Liver (tissue), 9 donors: Measurements from ENCODE around the gene PDE3B. TPM values are rescaled to one million over a fixed set of nuclear protein-coding genes. Genes with fewer than 3 reads are reported as not detected.

Experiments
- DNase-seq: peaks from one replicate; pipeline ENCODE4 v3.0.0-alpha.2; 2017; ENCODE audit warnings: low spot score
- H3K27ac ChIP-seq, 2 donors: one replicate each; pipeline ENCODE4 v1.7.0; 2013; ENCODE audit warnings: inconsistent platforms in 2 of 2, low read length in 2 of 2, control low read depth in 1 of 2, low read depth in 1 of 2, mild to moderate bottlenecking in 1 of 2
- H3K27me3 ChIP-seq, 4 donors: one replicate each; pipeline versions ENCODE4 v1.6.1 to v1.7.0; 2013; ENCODE audit warnings: low read length in 3 of 4, inconsistent platforms in 1 of 4, mild to moderate bottlenecking in 1 of 4, moderate library complexity in 1 of 4; ENCODE audit not compliant: control insufficient read depth in 4 of 4, insufficient read depth in 4 of 4
- H3K36me3 ChIP-seq, 4 donors: one replicate each; pipeline versions ENCODE4 v1.6.1 to v1.7.0; 2013; ENCODE audit warnings: low read length in 3 of 4, mild to moderate bottlenecking in 3 of 4, low read depth in 1 of 4, moderate library complexity in 1 of 4; ENCODE audit not compliant: control insufficient read depth in 4 of 4, insufficient read depth in 3 of 4
- H3K4me1 ChIP-seq, 4 donors: one replicate each; pipeline versions ENCODE4 v1.6.1 to v1.7.0; 2013; ENCODE audit warnings: low read length in 3 of 4, mild to moderate bottlenecking in 3 of 4, moderate library complexity in 1 of 4; ENCODE audit not compliant: control insufficient read depth in 4 of 4, insufficient read depth in 4 of 4
- H3K4me3 ChIP-seq, 3 donors: one replicate each; pipeline versions ENCODE4 v1.6.1 to v1.7.0; 2013; ENCODE audit warnings: low read length in 3 of 3, control low read depth in 1 of 3, low read depth in 1 of 3, mild to moderate bottlenecking in 1 of 3
- H3K9ac ChIP-seq, 2 donors: one replicate each; pipeline ENCODE4 v1.7.0; 2013; ENCODE audit warnings: low read length in 2 of 2, mild to moderate bottlenecking in 2 of 2, moderate library complexity in 2 of 2, control low read depth in 1 of 2, low read depth in 1 of 2
- H3K9me3 ChIP-seq, 4 donors: one replicate each; pipeline versions ENCODE4 v1.6.1 to v1.7.0; 2013; ENCODE audit warnings: low read length in 3 of 4; ENCODE audit not compliant: control insufficient read depth in 4 of 4
- ATF3 ChIP-seq: IDR thresholded peaks from 2 replicates; pipeline ENCODE4 v1.6.1; 2016; ENCODE audit warnings: antibody characterized with exemption
- EGR1 ChIP-seq, 2 donors: IDR thresholded peaks; 2 replicates each; pipeline ENCODE4 v1.6.1; 2016 to 2018; ENCODE audit warnings: antibody characterized with exemption in 2 of 2, low read depth in 2 of 2
- FOXA1 ChIP-seq: IDR thresholded peaks from 2 replicates; pipeline ENCODE4 v1.6.1; 2016; ENCODE audit warnings: antibody characterized with exemption
- FOXA2 ChIP-seq: IDR thresholded peaks from 2 replicates; pipeline ENCODE4 v1.6.1; 2016; ENCODE audit warnings: antibody characterized with exemption
- GABPA ChIP-seq, 2 donors: IDR thresholded peaks in 1 of 2; conservative IDR thresholded peaks in 1 of 2; 2 replicates each; pipeline ENCODE4 v1.6.1; 2016; ENCODE audit warnings: antibody characterized with exemption in 2 of 2, mild to moderate bottlenecking in 1 of 2, moderate library complexity in 1 of 2
- HNF4A ChIP-seq, 2 donors: conservative IDR thresholded peaks; 2 replicates each; pipeline ENCODE4 v1.6.1; 2016; ENCODE audit warnings: antibody characterized with exemption in 2 of 2, mild to moderate bottlenecking in 2 of 2
- HNF4G ChIP-seq: IDR thresholded peaks from 2 replicates; pipeline ENCODE4 v1.6.1; 2016; ENCODE audit warnings: antibody characterized with exemption
- JUND ChIP-seq, 2 donors: IDR thresholded peaks; 2 replicates each; pipeline ENCODE4 v1.6.1; 2016; ENCODE audit warnings: antibody characterized with exemption in 2 of 2
- NR2F2 ChIP-seq: IDR thresholded peaks from 2 replicates; pipeline ENCODE4 v1.6.1; 2016; ENCODE audit warnings: antibody characterized with exemption
- RAD21 ChIP-seq, 2 donors: IDR thresholded peaks; 2 replicates each; pipeline ENCODE4 v1.6.1; 2016; ENCODE audit warnings: antibody characterized with exemption in 2 of 2, mild to moderate bottlenecking in 2 of 2
- REST ChIP-seq: IDR thresholded peaks from 2 replicates; pipeline ENCODE4 v1.6.1; 2016; ENCODE audit warnings: antibody characterized with exemption, mild to moderate bottlenecking
- RXRA ChIP-seq, 2 donors: IDR thresholded peaks; 2 replicates each; pipeline ENCODE4 v1.6.1; 2017 to 2018; ENCODE audit warnings: antibody characterized with exemption in 2 of 2, mild to moderate bottlenecking in 1 of 2
- SP1 ChIP-seq: IDR thresholded peaks from 2 replicates; pipeline ENCODE4 v1.6.1; 2018; ENCODE audit warnings: antibody characterized with exemption, mild to moderate bottlenecking
- TAF1 ChIP-seq: conservative IDR thresholded peaks from 2 replicates; pipeline ENCODE4 v1.6.1; 2016; ENCODE audit warnings: antibody characterized with exemption, mild to moderate bottlenecking
- YY1 ChIP-seq: IDR thresholded peaks from 2 replicates; pipeline ENCODE4 v1.6.1; 2016; ENCODE audit warnings: antibody characterized with exemption, mild to moderate bottlenecking
- ZBTB33 ChIP-seq: IDR thresholded peaks from 2 replicates; pipeline ENCODE4 v1.6.1; 2016; ENCODE audit warnings: antibody characterized with exemption
- WGBS: extraction: QIAGEN DNeasy Blood & Tissue Kit; methylation state at CpG from one replicate; pipeline ENCODE4 v1.1.7; 2013; 5-methylcytosine and 5-hydroxymethylcytosine counted together
- polyA plus RNA-seq, 2 donors: library from polyadenylated mRNA; stranded (reverse) in 1 of 2; unstranded in 1 of 2; fragments of 200-250 nt in 1 of 2; fragments of >200 nt in 1 of 2; fragmentation: Nextera tagmentation in 1 of 2; extraction: Ambion mirVana in 1 of 2; gene quantifications; one replicate each; pipeline versions ENCODE4 v1.2.1 to v1.2.3, GENCODE V29; 2013 to 2015
- total RNA-seq, 2 donors: library from RNA; depleted of rRNA; stranded (reverse); fragments of >200 nt; gene quantifications; one replicate each; pipeline ENCODE4 v1.2.3, GENCODE V29; 2014
- TF ChIP-seq, protein P1 (sequence below): fragments of 150-350 bp; IDR thresholded peaks from 2 replicates; pipeline ENCODE4 v1.5.1; 2017; ENCODE audit warnings: improper control_type of control experiment, low read depth, low read length; ENCODE audit not compliant: missing input control
- TF ChIP-seq, protein P2 (sequence below): IDR thresholded peaks from 2 replicates; pipeline ENCODE4 v1.6.1; 2016; ENCODE audit warnings: antibody characterized with exemption
- donor health status: healthy.
- donor health status: healthy.
- donor health status: healthy.
- donor health status: healthy.
- donor health status: healthy.

Gene PDE3B
- total and polyA plus RNA-seq, 4 donors, result 11.3 to 43.1 (median 21.7) TPM

GRCh38 chr11:14672635-14673034, 29.0 kb downstream of the PDE3B start:
- no peak overlapping the region for H3K27ac ChIP-seq
- H3K9me3 ChIP-seq, result no peaks in the 10 kb centered on the region
- TF ChIP-seq ATF3, result no peak
- no peak for TF ChIP-seq NR2F2
- no peak for TF ChIP-seq TAF1
- no peak for TF ChIP-seq HNF4G
- no peak for TF ChIP-seq ZBTB33
- no peak for TF ChIP-seq FOXA1
- TF ChIP-seq YY1, result no peak
- TF ChIP-seq, protein P1, sequence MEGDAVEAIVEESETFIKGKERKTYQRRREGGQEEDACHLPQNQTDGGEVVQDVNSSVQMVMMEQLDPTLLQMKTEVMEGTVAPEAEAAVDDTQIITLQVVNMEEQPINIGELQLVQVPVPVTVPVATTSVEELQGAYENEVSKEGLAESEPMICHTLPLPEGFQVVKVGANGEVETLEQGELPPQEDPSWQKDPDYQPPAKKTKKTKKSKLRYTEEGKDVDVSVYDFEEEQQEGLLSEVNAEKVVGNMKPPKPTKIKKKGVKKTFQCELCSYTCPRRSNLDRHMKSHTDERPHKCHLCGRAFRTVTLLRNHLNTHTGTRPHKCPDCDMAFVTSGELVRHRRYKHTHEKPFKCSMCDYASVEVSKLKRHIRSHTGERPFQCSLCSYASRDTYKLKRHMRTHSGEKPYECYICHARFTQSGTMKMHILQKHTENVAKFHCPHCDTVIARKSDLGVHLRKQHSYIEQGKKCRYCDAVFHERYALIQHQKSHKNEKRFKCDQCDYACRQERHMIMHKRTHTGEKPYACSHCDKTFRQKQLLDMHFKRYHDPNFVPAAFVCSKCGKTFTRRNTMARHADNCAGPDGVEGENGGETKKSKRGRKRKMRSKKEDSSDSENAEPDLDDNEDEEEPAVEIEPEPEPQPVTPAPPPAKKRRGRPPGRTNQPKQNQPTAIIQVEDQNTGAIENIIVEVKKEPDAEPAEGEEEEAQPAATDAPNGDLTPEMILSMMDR, result no peak
- TF ChIP-seq SP1, result no peak
- TF ChIP-seq JUND (IDR thresholded peaks at IDR 0.05), result no peak
- no peak for TF ChIP-seq RXRA (IDR thresholded peaks at IDR 0.05)
- TF ChIP-seq EGR1 (IDR thresholded peaks at IDR 0.05; ENCODE audit: low read depth in 2 of 2), result no peak
- no peak for TF ChIP-seq FOXA2
- no peak for TF ChIP-seq RAD21 (IDR thresholded peaks at IDR 0.05)
- no peak for TF ChIP-seq GABPA (IDR thresholded peaks at IDR 0.05 in 1 of 2, conservative IDR thresholded peaks at IDR 0.05 in 1 of 2)
- no peak for TF ChIP-seq HNF4A (conservative IDR thresholded peaks at IDR 0.05)
- no peak for TF ChIP-seq REST
- TF ChIP-seq, protein P2, sequence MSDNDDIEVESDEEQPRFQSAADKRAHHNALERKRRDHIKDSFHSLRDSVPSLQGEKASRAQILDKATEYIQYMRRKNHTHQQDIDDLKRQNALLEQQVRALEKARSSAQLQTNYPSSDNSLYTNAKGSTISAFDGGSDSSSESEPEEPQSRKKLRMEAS, result no peak
- peaks cover 0 to 21% (median 10%) of the 10 kb centered on the region in 4 donors for H3K4me1 ChIP-seq
- H3K27me3 ChIP-seq, result no peaks in the 10 kb centered on the region
- no peak overlapping the region for H3K9ac ChIP-seq
- H3K4me3 ChIP-seq, result no peak overlapping the region
- no peaks in the 10 kb centered on the region for H3K36me3 ChIP-seq
- DNase-seq, result no peak
- 92% methylated on average over 2 of the region's 2 CpGs for WGBS
